ENCODE data around the gene FAXC.
"Not testable (repeated sequence)": the region's sequence is repeated elsewhere in the genome, so short reads cannot be mapped to it uniquely, and the experiment has no call there.

The FAXC gene

DNA sequence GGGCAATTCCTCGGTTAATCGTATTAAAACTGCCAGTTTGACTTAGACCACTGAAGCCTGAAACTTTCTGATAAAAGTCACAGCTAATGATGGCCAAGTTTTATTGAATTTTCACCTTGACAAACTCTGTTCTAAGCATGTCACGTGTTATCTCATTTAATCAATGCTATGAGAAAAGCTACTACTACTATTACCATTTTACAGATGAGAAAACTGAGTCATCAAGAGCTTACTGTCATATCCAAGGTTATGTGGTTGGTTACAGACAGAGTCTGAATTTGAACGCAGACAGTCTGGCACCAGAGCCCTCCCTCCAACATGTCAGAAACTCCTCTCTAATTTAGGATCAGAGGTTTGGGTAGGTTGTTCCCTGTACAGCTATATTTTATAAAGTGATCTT, 4.3 kb downstream of the FAXC start:
- Histone ChIP-seq H3K4me3 (ENCODE audit: low read depth in 1 of 5, low read length in 5 of 5) (no peak overlapping the region), H3K4me1 (ENCODE audit: control insufficient read depth in 5 of 5, insufficient read depth in 5 of 5, low read length in 5 of 5) (peaks cover 0 to 12% (median 9%) of the 10 kb centered on the region in 5 donors), H3K9ac (ENCODE audit: low read length in 5 of 5) (no peak overlapping the region), H3K27me3 (ENCODE audit: control insufficient read depth in 5 of 5, insufficient read depth in 4 of 5, low read length in 5 of 5) (peaks cover 3 to 19% (median 10%) of the 10 kb centered on the region in 5 donors), H3K9me3 (ENCODE audit: control insufficient read depth in 5 of 5, low read length in 5 of 5) (no peaks in the 10 kb centered on the region), H3K27ac (ENCODE audit: low read depth, low read length) (no peak overlapping the region), H3K36me3 (ENCODE audit: control insufficient read depth in 5 of 5, insufficient read depth in 5 of 5, low read length in 5 of 5) (no peaks in the 10 kb centered on the region)

GRCh38 chr6:99344289-99344688, 5.2 kb downstream of the FAXC start:
- H3K27ac ChIP-seq (ENCODE audit: low read depth, low read length): no peak overlapping the region
- H3K4me1 ChIP-seq (ENCODE audit: control insufficient read depth in 5 of 5, insufficient read depth in 5 of 5, low read length in 5 of 5): peaks cover 0 to 5% (median 5%) of the 10 kb centered on the region in 5 donors
- H3K36me3 ChIP-seq (ENCODE audit: control insufficient read depth in 5 of 5, insufficient read depth in 5 of 5, low read length in 5 of 5): no peaks in the 10 kb centered on the region
- H3K4me3 ChIP-seq (ENCODE audit: low read depth in 1 of 5, low read length in 5 of 5): no peak overlapping the region
- H3K9me3 ChIP-seq (ENCODE audit: control insufficient read depth in 5 of 5, low read length in 5 of 5): no peaks in the 10 kb centered on the region
- peaks cover 0 to 15% (median 10%) of the 10 kb centered on the region in 5 donors for H3K27me3 ChIP-seq (ENCODE audit: control insufficient read depth in 5 of 5, insufficient read depth in 4 of 5, low read length in 5 of 5)
- no peak overlapping the region for H3K9ac ChIP-seq (ENCODE audit: low read length in 5 of 5)

GRCh38 chr6:99341862-99342455, 7.5 kb downstream of the FAXC start:
- H3K27ac ChIP-seq (ENCODE audit: low read depth, low read length): no peak overlapping the region
- H3K4me3 ChIP-seq (ENCODE audit: low read depth in 1 of 5, low read length in 5 of 5): no peak overlapping the region
- no peaks in the 10 kb centered on the region for H3K4me1 ChIP-seq (ENCODE audit: control insufficient read depth in 5 of 5, insufficient read depth in 5 of 5, low read length in 5 of 5)
- H3K9me3 ChIP-seq (ENCODE audit: control insufficient read depth in 5 of 5, low read length in 5 of 5): no peaks in the 10 kb centered on the region
- H3K9ac ChIP-seq (ENCODE audit: low read length in 5 of 5): no peak overlapping the region
- no peaks in the 10 kb centered on the region for H3K36me3 ChIP-seq (ENCODE audit: control insufficient read depth in 5 of 5, insufficient read depth in 5 of 5, low read length in 5 of 5)
- peaks cover 0 to 6% (median 3%) of the 10 kb centered on the region in 5 donors for H3K27me3 ChIP-seq (ENCODE audit: control insufficient read depth in 5 of 5, insufficient read depth in 4 of 5, low read length in 5 of 5)

DNA sequence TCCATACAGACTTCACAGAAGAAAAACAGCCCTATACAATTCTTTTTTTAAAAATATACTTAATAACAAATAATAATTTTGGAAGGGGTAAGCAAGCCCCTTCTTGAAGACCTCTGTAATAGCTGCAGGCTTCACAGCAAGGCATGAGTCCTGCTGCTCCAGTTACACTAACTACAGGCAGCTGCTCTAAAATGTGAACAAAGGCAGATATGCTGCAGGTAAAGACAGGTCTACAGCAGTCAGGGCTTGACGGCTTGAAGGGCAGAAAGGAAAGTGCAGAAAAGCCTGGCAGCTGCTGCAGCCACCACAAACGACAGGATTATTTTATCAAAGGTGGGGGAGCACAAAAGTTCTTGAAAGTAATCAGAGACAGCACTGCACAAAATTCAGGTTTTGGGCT, 11.3 kb downstream of the FAXC start:
- no peak overlapping the region for H3K4me3 ChIP-seq (ENCODE audit: low read depth in 1 of 5, low read length in 5 of 5)
- H3K36me3 ChIP-seq (ENCODE audit: control insufficient read depth in 5 of 5, insufficient read depth in 5 of 5, low read length in 5 of 5): no peaks in the 10 kb centered on the region
- H3K9me3 ChIP-seq (ENCODE audit: control insufficient read depth in 5 of 5, low read length in 5 of 5): no peaks in the 10 kb centered on the region
- H3K27ac ChIP-seq (ENCODE audit: low read depth, low read length): no peak overlapping the region
- H3K4me1 ChIP-seq (ENCODE audit: control insufficient read depth in 5 of 5, insufficient read depth in 5 of 5, low read length in 5 of 5): no peaks in the 10 kb centered on the region
- peaks cover 0 to 6% (median 3%) of the 10 kb centered on the region in 5 donors for H3K27me3 ChIP-seq (ENCODE audit: control insufficient read depth in 5 of 5, insufficient read depth in 4 of 5, low read length in 5 of 5)
- no peak overlapping the region for H3K9ac ChIP-seq (ENCODE audit: low read length in 5 of 5)

DNA sequence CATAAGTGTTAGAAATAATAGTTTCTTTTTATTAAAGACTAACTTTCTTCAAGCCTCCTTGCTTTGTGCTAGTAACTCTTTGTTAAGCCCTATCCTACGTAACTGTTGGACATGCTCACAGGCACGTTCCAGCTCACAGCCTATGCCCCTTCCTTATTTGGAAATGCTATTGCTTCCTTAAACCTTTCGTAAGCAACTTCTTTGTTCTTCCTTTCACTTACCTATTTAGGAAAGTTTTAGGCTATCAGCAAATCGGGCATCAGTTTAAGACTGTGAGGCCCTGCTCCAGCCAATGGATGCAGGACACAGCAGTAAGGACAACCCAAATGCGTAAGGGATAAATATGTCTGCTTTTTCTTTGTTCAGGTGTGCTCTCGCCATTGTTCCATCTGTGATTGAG, 14.2 kb downstream of the FAXC start:
- H3K27me3 ChIP-seq (ENCODE audit: control insufficient read depth in 5 of 5, insufficient read depth in 4 of 5, low read length in 5 of 5); H3K4me1 ChIP-seq (ENCODE audit: control insufficient read depth in 5 of 5, insufficient read depth in 5 of 5, low read length in 5 of 5); H3K9ac ChIP-seq (ENCODE audit: low read length in 5 of 5); H3K9me3 ChIP-seq (ENCODE audit: control insufficient read depth in 5 of 5, low read length in 5 of 5); H3K27ac ChIP-seq (ENCODE audit: low read depth, low read length); H3K36me3 ChIP-seq (ENCODE audit: control insufficient read depth in 5 of 5, insufficient read depth in 5 of 5, low read length in 5 of 5); H3K4me3 ChIP-seq (ENCODE audit: low read depth in 1 of 5, low read length in 5 of 5): not testable (repeated sequence)

GRCh38 chr6:99334526-99335127, 14.8 kb downstream of the FAXC start:
- Histone ChIP-seq H3K4me1 (ENCODE audit: control insufficient read depth in 5 of 5, insufficient read depth in 5 of 5, low read length in 5 of 5) (peaks cover 0 to 3% (median 0%) of the 10 kb centered on the region in 5 donors), H3K9me3 (ENCODE audit: control insufficient read depth in 5 of 5, low read length in 5 of 5) (no peaks in the 10 kb centered on the region), H3K9ac (ENCODE audit: low read length in 5 of 5) (no peak overlapping the region), H3K4me3 (ENCODE audit: low read depth in 1 of 5, low read length in 5 of 5) (no peak overlapping the region), H3K36me3 (ENCODE audit: control insufficient read depth in 5 of 5, insufficient read depth in 5 of 5, low read length in 5 of 5) (no peaks in the 10 kb centered on the region), H3K27ac (ENCODE audit: low read depth, low read length) (no peak overlapping the region), H3K27me3 (ENCODE audit: control insufficient read depth in 5 of 5, insufficient read depth in 4 of 5, low read length in 5 of 5) (peaks cover 0 to 9% (median 3%) of the 10 kb centered on the region in 5 donors)

DNA sequence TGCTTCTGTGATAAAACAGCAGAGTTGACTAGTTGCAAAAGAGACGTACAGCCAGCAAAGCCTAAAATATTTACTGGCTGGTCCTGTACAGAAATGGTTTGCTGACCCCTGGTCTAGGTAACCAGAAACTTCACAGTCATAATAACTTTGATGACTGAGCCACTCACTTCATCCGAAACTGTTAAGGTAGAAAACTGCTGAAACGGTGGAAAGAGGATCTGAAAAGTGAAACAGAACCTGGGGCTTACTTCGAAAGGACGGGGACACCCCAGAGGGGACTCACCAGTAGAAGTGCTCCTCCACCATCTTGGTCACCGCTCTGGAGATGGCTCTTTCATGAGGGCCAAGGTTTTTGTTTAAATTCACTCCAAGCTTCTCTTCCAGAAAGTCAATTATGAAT, 16.4 kb downstream of the FAXC start:
- H3K4me3 ChIP-seq (ENCODE audit: low read depth in 1 of 5, low read length in 5 of 5): no peak overlapping the region
- H3K9ac ChIP-seq (ENCODE audit: low read length in 5 of 5): no peak overlapping the region
- peaks cover 0 to 3% (median 0%) of the 10 kb centered on the region in 5 donors for H3K27me3 ChIP-seq (ENCODE audit: control insufficient read depth in 5 of 5, insufficient read depth in 4 of 5, low read length in 5 of 5)
- H3K36me3 ChIP-seq (ENCODE audit: control insufficient read depth in 5 of 5, insufficient read depth in 5 of 5, low read length in 5 of 5): no peaks in the 10 kb centered on the region
- no peak overlapping the region for H3K27ac ChIP-seq (ENCODE audit: low read depth, low read length)
- no peaks in the 10 kb centered on the region for H3K9me3 ChIP-seq (ENCODE audit: control insufficient read depth in 5 of 5, low read length in 5 of 5)
- H3K4me1 ChIP-seq (ENCODE audit: control insufficient read depth in 5 of 5, insufficient read depth in 5 of 5, low read length in 5 of 5): peaks cover 0 to 3% (median 0%) of the 10 kb centered on the region in 5 donors

DNA sequence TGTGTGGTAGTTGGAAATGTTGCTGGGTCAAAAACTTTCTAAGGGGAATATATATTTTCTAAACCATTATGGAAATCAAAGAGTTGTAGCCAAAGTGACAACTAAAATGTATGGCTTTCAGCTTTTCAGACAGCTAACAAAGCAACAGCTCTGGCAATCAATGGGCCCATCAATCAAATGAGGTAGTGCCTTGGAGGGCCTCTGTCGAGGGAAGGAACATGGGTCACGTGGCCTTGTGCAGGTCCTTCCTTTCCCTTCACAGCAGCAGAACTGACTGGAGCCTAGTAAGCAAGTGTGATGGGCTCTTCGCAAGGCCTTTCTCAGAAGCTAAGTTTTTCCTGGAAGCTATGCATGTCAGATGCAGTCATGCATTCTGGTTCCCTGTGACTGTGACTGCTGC, 17.9 kb downstream of the FAXC start:
- H3K27me3 ChIP-seq (ENCODE audit: control insufficient read depth in 5 of 5, insufficient read depth in 4 of 5, low read length in 5 of 5): peaks cover 0 to 3% (median 0%) of the 10 kb centered on the region in 5 donors
- no peaks in the 10 kb centered on the region for H3K9me3 ChIP-seq (ENCODE audit: control insufficient read depth in 5 of 5, low read length in 5 of 5)
- H3K9ac ChIP-seq (ENCODE audit: low read length in 5 of 5): no peak overlapping the region
- no peaks in the 10 kb centered on the region for H3K36me3 ChIP-seq (ENCODE audit: control insufficient read depth in 5 of 5, insufficient read depth in 5 of 5, low read length in 5 of 5)
- peaks cover 0 to 3% (median 0%) of the 10 kb centered on the region in 5 donors for H3K4me1 ChIP-seq (ENCODE audit: control insufficient read depth in 5 of 5, insufficient read depth in 5 of 5, low read length in 5 of 5)
- H3K4me3 ChIP-seq (ENCODE audit: low read depth in 1 of 5, low read length in 5 of 5): no peak overlapping the region
- no peak overlapping the region for H3K27ac ChIP-seq (ENCODE audit: low read depth, low read length)

- H3K4me1 ChIP-seq (ENCODE audit: control insufficient read depth in 5 of 5, insufficient read depth in 5 of 5, low read length in 5 of 5): peaks cover 0 to 3% (median 0%) of the 10 kb centered on the region in 5 donors
- H3K27ac ChIP-seq (ENCODE audit: low read depth, low read length): no peak overlapping the region
- H3K9ac ChIP-seq (ENCODE audit: low read length in 5 of 5): no peak overlapping the region
- no peaks in the 10 kb centered on the region for H3K36me3 ChIP-seq (ENCODE audit: control insufficient read depth in 5 of 5, insufficient read depth in 5 of 5, low read length in 5 of 5)
- peaks cover 0 to 3% (median 0%) of the 10 kb centered on the region in 5 donors for H3K27me3 ChIP-seq (ENCODE audit: control insufficient read depth in 5 of 5, insufficient read depth in 4 of 5, low read length in 5 of 5)
- no peak overlapping the region for H3K4me3 ChIP-seq (ENCODE audit: low read depth in 1 of 5, low read length in 5 of 5)
- H3K9me3 ChIP-seq (ENCODE audit: control insufficient read depth in 5 of 5, low read length in 5 of 5): no peaks in the 10 kb centered on the region
Observed at GRCh38 chr6:99330159-99330558, 19.3 kb downstream of the FAXC start.

DNA sequence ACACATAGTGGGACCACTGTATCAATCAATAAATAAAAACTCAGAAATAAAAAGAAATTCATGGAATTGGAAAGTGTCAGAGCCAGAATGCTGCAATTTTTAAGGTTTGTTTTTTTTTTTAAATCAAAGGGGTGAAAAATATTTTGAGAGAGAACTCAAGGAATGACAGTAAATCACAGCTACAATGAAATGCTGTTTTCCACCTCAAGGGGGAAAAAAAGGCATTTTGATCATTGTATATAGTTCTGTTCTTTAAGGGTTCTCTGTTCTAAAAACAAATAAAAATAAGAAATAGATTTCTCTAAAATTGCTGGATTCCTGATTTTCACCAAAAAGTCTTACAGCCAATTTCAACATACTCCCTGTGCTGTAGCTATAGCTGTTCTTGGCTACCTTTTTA, 24.5 kb downstream of the FAXC start:
- Histone ChIP-seq H3K4me3 (ENCODE audit: low read depth in 1 of 5, low read length in 5 of 5) (no peak overlapping the region), H3K27ac (ENCODE audit: low read depth, low read length) (no peak overlapping the region), H3K27me3 (ENCODE audit: control insufficient read depth in 5 of 5, insufficient read depth in 4 of 5, low read length in 5 of 5) (peaks cover 0 to 7% (median 0%) of the 10 kb centered on the region in 5 donors), H3K4me1 (ENCODE audit: control insufficient read depth in 5 of 5, insufficient read depth in 5 of 5, low read length in 5 of 5) (no peaks in the 10 kb centered on the region), H3K9me3 (ENCODE audit: control insufficient read depth in 5 of 5, low read length in 5 of 5) (no peaks in the 10 kb centered on the region), H3K9ac (ENCODE audit: low read length in 5 of 5) (no peak overlapping the region), H3K36me3 (ENCODE audit: control insufficient read depth in 5 of 5, insufficient read depth in 5 of 5, low read length in 5 of 5) (no peaks in the 10 kb centered on the region)

All from subcutaneous abdominal adipose tissue (tissue), 5 donors.